DMS 273 (cell line): ENCODE data around the gene RASAL2.
A peak's percentile ranks its signal among the peaks of the same experiment; 100 is the strongest.

Experiments used
- DNase-seq: peaks from one replicate; lab custom pipeline; 2025; ENCODE audit not compliant: unreplicated experiment; lab: John Stamatoyannopoulos, UW

RASAL2 gene

GRCh38 chr1:178093951-178094738 lies at the start of gene RASAL2:
Gene RASAL2 (plus strand): TSS chr1:178094104. CDS start chr1:178094493, 389 bp downstream.
- DNase-seq = peak; percentile 81

- peak; percentile 14 for DNase-seq
Observed at GRCh38 chr1:178046591-178047270, 47.2 kb upstream of the RASAL2 start.

- no peak for DNase-seq
Observed at GRCh38 chr1:178047403-178048093, 46.4 kb upstream of the RASAL2 start.

- DNase-seq = no peak
Observed at GRCh38 chr1:178048426-178048825, 45.5 kb upstream of the RASAL2 start.

GRCh38 chr1:178048883-178049282 lies 45.0 kb upstream of the RASAL2 start:
- DNase-seq = peak; percentile 31

- no peak for DNase-seq
Observed at GRCh38 chr1:178050084-178050483, 43.8 kb upstream of the RASAL2 start.

- DNase-seq = no peak
Observed at GRCh38 chr1:178051071-178051470, 42.8 kb upstream of the RASAL2 start.

GRCh38 chr1:178052650-178053461 lies 41.0 kb upstream of the RASAL2 start:
- DNase-seq = no peak

- DNase-seq = peak; percentile 68
Observed at GRCh38 chr1:178055093-178055492, 38.8 kb upstream of the RASAL2 start.

GRCh38 chr1:178055779-178056471 lies 38.0 kb upstream of the RASAL2 start:
- peak; percentile 16 for DNase-seq

GRCh38 chr1:178057141-178057765 lies 36.7 kb upstream of the RASAL2 start:
- DNase-seq = no peak

GRCh38 chr1:178057912-178058534 lies 35.9 kb upstream of the RASAL2 start:
- no peak for DNase-seq

GRCh38 chr1:178060789-178061556 lies 32.9 kb upstream of the RASAL2 start:
- no peak for DNase-seq

- no peak for DNase-seq
Observed at GRCh38 chr1:178061620-178062019, 32.3 kb upstream of the RASAL2 start.

- no peak for DNase-seq
Observed at GRCh38 chr1:178064191-178064821, 29.6 kb upstream of the RASAL2 start.

- no peak for DNase-seq
Observed at GRCh38 chr1:178065250-178065649, 28.7 kb upstream of the RASAL2 start.

- no peak for DNase-seq
Observed at GRCh38 chr1:178066296-178066907, 27.5 kb upstream of the RASAL2 start.
